Transverse colon (tissue), 4 donors: ENCODE results near the gene SLC24A4. TPM values are rescaled to one million over a fixed set of nuclear protein-coding genes. Genes with fewer than 3 reads are reported as not detected.

Experiments
- DNase-seq: peaks from one replicate; pipeline ENCODE4 v3.0.0-alpha.2; 2019
- H3K27ac ChIP-seq, 4 donors: fragments of 200-600 bp; sonication (generic); 2 replicates each; pipeline ENCODE4 v1.5.1; 2016 to 2018; ENCODE audit warnings: inconsistent platforms in 4 of 4
- H3K27me3 ChIP-seq: fragments of 200-600 bp; sonication (generic); 2 replicates; pipeline ENCODE4 v1.5.1; 2017; ENCODE audit warnings: inconsistent platforms
- H3K36me3 ChIP-seq, 4 donors: fragments of 200-600 bp; sonication (generic); 2 replicates each; pipeline ENCODE4 v1.5.1; 2017 to 2019; ENCODE audit warnings: inconsistent platforms in 4 of 4
- H3K4me1 ChIP-seq, 4 donors: fragments of 200-600 bp; sonication (generic); 2 replicates each; pipeline ENCODE4 v1.5.1; 2017 to 2020; ENCODE audit warnings: inconsistent platforms in 4 of 4
- H3K4me3 ChIP-seq, 4 donors: fragments of 200-600 bp; sonication (generic); 1 replicate in 1 of 4; 2 replicates in 3 of 4; pipeline versions ENCODE4 v1.5.1 to v1.6.1; 2017 to 2019; ENCODE audit warnings: inconsistent platforms in 4 of 4
- H3K9me3 ChIP-seq, 2 donors: fragments of 200-600 bp; sonication (generic); 2 replicates each; pipeline ENCODE4 v1.5.1; 2017 to 2019; ENCODE audit warnings: inconsistent platforms in 2 of 2
- EP300 ChIP-seq: sonication (generic); formaldehyde crosslinking; IDR thresholded peaks from one replicate; pipeline ENCODE4 v1.6.1; 2017; ENCODE audit warnings: antibody characterized with exemption, low read depth
- POLR2A ChIP-seq: fragments of 450-650 bp; IDR thresholded peaks from one replicate; pipeline ENCODE4 v1.6.1; 2016; ENCODE audit warnings: antibody characterized with exemption, mild to moderate bottlenecking, moderate library complexity
- POLR2AphosphoS5 ChIP-seq, 3 donors: sonication (generic); formaldehyde crosslinking; IDR thresholded peaks; one replicate each; pipeline ENCODE4 v1.6.1; 2016; ENCODE audit warnings: antibody characterized with exemption in 3 of 3
- WGBS, 2 donors: methylation state at CpG; one replicate each; pipeline ENCODE4 v1.1.5; 2018; ENCODE audit warnings: low coverage in 1 of 2; 5-methylcytosine and 5-hydroxymethylcytosine counted together
- in situ Hi-C, 4 donors: fragments of 200-750 bp; cut with MboI; loops; one replicate each; pipeline versions ENCODE4 v1.15.0 to v1.15.1; 2017; ENCODE audit warnings: low sequenced_read_pairs in 3 of 4, low pct_ligation_motif_present in 1 of 4, low pct_unique_long_range_greater_than_20kb in 1 of 4
- intact Hi-C: fragments of 100-400 bp; cut with DNase I; formaldehyde crosslinking; loops from one replicate; pipeline ENCODE4 v1.15.1; 2023; ENCODE audit warnings: low total_unique reads
- total RNA-seq, 4 donors: library from RNA; depleted of rRNA; stranded (reverse); fragments of >200 nt; gene quantifications; one replicate each; pipeline ENCODE4 v1.1.0, GENCODE V29; 2016
- TF ChIP-seq, protein P1 (sequence below), 5 experiments: fragments of 200-600 bp in 3 of 5; fragments of 450-650 bp in 2 of 5; sonication (generic) in 3 of 5; IDR thresholded peaks; 1 replicate in 2 of 5; 2 replicates in 3 of 5; pipeline ENCODE4 v1.5.1; 2016 to 2017; ENCODE audit warnings: antibody characterized with exemption in 5 of 5, inconsistent platforms in 3 of 5, mild to moderate bottlenecking in 2 of 5, moderate library complexity in 1 of 5

SLC24A4 gene
- total RNA-seq, 4 donors from 2014 or later, result 0.27 to 0.48 TPM; not detected in 2

DNA sequence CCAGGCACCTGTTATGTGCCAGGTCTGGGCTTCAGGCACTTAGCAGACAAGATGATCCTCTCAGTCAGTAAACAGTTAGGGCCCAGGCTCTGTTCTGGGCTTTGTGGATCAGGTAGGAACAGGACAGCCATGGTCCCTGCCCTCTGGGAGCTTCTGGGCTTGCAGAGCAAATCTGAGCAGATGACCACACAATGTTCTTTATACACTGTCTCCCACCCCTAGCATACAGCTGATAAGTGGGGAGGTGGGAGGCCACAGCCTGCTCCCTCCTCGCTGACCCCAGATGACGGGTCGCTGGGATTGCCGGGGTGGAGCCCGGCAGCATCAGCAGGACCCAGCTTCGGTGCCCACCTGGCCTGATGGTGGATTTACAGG, 137.6 kb downstream of the SLC24A4 start:
- no peak for DNase-seq
- intact Hi-C loops, result no loop called here
- in situ Hi-C loops, result loop anchor here in 1 of 4 donors (25.0 kb wide), 1 partner anchor 323 kb away; no protein-coding TSS in a partner anchor

GRCh38 chr14:92460916-92461579, 138.1 kb downstream of the SLC24A4 start:
- no peak overlapping the region for H3K4me3 ChIP-seq
- WGBS, 2 donors, result 44 to 46% methylated on average over 6 to 18 of the region's 19 CpGs
- no peaks in the 10 kb centered on the region for H3K36me3 ChIP-seq
- in situ Hi-C loops (loop anchor here in 1 of 4 donors (25.0 kb wide), 1 partner anchor 324 kb away; no protein-coding TSS in a partner anchor), intact Hi-C loops (no loop called here)
- TF ChIP-seq POLR2A, result no peak
- TF ChIP-seq EP300, result no peak
- TF ChIP-seq POLR2AphosphoS5 (IDR thresholded peaks at IDR 0.05), result no peak
- TF ChIP-seq, protein P1, sequence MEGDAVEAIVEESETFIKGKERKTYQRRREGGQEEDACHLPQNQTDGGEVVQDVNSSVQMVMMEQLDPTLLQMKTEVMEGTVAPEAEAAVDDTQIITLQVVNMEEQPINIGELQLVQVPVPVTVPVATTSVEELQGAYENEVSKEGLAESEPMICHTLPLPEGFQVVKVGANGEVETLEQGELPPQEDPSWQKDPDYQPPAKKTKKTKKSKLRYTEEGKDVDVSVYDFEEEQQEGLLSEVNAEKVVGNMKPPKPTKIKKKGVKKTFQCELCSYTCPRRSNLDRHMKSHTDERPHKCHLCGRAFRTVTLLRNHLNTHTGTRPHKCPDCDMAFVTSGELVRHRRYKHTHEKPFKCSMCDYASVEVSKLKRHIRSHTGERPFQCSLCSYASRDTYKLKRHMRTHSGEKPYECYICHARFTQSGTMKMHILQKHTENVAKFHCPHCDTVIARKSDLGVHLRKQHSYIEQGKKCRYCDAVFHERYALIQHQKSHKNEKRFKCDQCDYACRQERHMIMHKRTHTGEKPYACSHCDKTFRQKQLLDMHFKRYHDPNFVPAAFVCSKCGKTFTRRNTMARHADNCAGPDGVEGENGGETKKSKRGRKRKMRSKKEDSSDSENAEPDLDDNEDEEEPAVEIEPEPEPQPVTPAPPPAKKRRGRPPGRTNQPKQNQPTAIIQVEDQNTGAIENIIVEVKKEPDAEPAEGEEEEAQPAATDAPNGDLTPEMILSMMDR (IDR thresholded peaks at IDR 0.05), result no peak
- H3K27ac ChIP-seq, result peak overlapping the region in 3 of 4 donors; percentile 18 to 32 (median 19)
- H3K9me3 ChIP-seq, result no peaks in the 10 kb centered on the region
- DNase-seq, result no peak
- H3K4me1 ChIP-seq, result peaks cover 0 to 8% (median 2%) of the 10 kb centered on the region in 4 donors
- no peaks in the 10 kb centered on the region for H3K27me3 ChIP-seq

More for the DNA sequence above, 137.6 kb downstream of the SLC24A4 start:
- H3K4me1 ChIP-seq, result peaks cover 0 to 8% (median 2%) of the 10 kb centered on the region in 4 donors
- no peaks in the 10 kb centered on the region for H3K9me3 ChIP-seq
- H3K4me3 ChIP-seq, result no peak overlapping the region
- H3K27me3 ChIP-seq, result no peaks in the 10 kb centered on the region
- TF ChIP-seq POLR2AphosphoS5 (IDR thresholded peaks at IDR 0.05) (no peak), POLR2A (no peak), EP300 (no peak)
- TF ChIP-seq, protein P1 (IDR thresholded peaks at IDR 0.05), result no peak
- H3K27ac ChIP-seq, result peak overlapping the region in 3 of 4 donors; percentile 18 to 32 (median 19)
- H3K36me3 ChIP-seq, result no peaks in the 10 kb centered on the region
- WGBS, 2 donors, result 84 to 93% methylated on average over 5 to 6 of the region's 6 CpGs

- Histone ChIP-seq H3K4me3 (no peak overlapping the region), H3K9me3 (no peaks in the 10 kb centered on the region), H3K27ac (peak overlapping the region in 1 of 4 donors; percentile 19), H3K4me1 (peaks cover 0 to 8% (median 2%) of the 10 kb centered on the region in 4 donors), H3K27me3 (no peaks in the 10 kb centered on the region), H3K36me3 (no peaks in the 10 kb centered on the region)
- WGBS, 2 donors, result 63 to 89% methylated on average over 1 to 7 of the region's 7 CpGs
- TF ChIP-seq POLR2A (no peak), EP300 (no peak), POLR2AphosphoS5 (IDR thresholded peaks at IDR 0.05) (no peak)
- TF ChIP-seq, protein P1 (IDR thresholded peaks at IDR 0.05), result no peak
- peak; percentile 1 for DNase-seq
- in situ Hi-C loops (loop anchor here in 1 of 4 donors (25.0 kb wide), 1 partner anchor 325 kb away; no protein-coding TSS in a partner anchor), intact Hi-C loops (no loop called here)
Measured at GRCh38 chr14:92461891-92462290, 138.9 kb downstream of the SLC24A4 start.

GRCh38 chr14:92462568-92462967, 139.6 kb downstream of the SLC24A4 start:
- in situ Hi-C loops, result loop anchor here in 1 of 4 donors (25.0 kb wide), 1 partner anchor 325 kb away; no protein-coding TSS in a partner anchor
- intact Hi-C loops, result no loop called here
- no peak overlapping the region for H3K27ac ChIP-seq
- H3K4me3 ChIP-seq, result no peak overlapping the region
- peaks cover 0 to 8% (median 2%) of the 10 kb centered on the region in 4 donors for H3K4me1 ChIP-seq
- no peaks in the 10 kb centered on the region for H3K27me3 ChIP-seq
- DNase-seq, result no peak
- no peaks in the 10 kb centered on the region for H3K9me3 ChIP-seq
- TF ChIP-seq POLR2AphosphoS5 (IDR thresholded peaks at IDR 0.05) (no peak), EP300 (no peak), POLR2A (no peak)
- TF ChIP-seq, protein P1 (IDR thresholded peaks at IDR 0.05), result no peak
- 91 to 100% methylated on average over 1 to 4 of the region's 4 CpGs for WGBS, 2 donors
- no peaks in the 10 kb centered on the region for H3K36me3 ChIP-seq
